GM19463 (cell line): ENCODE measurements around the gene SLIT1.

ENCODE experiments used
- ATAC-seq: cut with Tn5 transposase; IDR thresholded peaks from one replicate; pipeline ENCODE4 v1.9.1; 2021; ENCODE audit warnings: mild to moderate bottlenecking, moderate library complexity; ENCODE audit not compliant: unreplicated experiment

Gene SLIT1

GRCh38 chr10:97174276-97174775, 11.4 kb downstream of the SLIT1 start:
- no peak for ATAC-seq

GRCh38 chr10:97173036-97173435, 12.7 kb downstream of the SLIT1 start:
- no peak for ATAC-seq

- no peak for ATAC-seq
Observed at GRCh38 chr10:97171001-97171400, 14.8 kb downstream of the SLIT1 start.

- ATAC-seq, result no peak
Observed at GRCh38 chr10:97169911-97170693, 15.7 kb downstream of the SLIT1 start.

- ATAC-seq, result no peak
Observed at GRCh38 chr10:97169063-97169462, 16.7 kb downstream of the SLIT1 start.

- ATAC-seq, result no peak
Observed at GRCh38 chr10:97168645-97169044, 17.1 kb downstream of the SLIT1 start.

- no peak for ATAC-seq
Observed at GRCh38 chr10:97165499-97165898, 20.3 kb downstream of the SLIT1 start.

GRCh38 chr10:97163781-97164501, 21.8 kb downstream of the SLIT1 start:
- ATAC-seq, result no peak

GRCh38 chr10:97163181-97163580, 22.6 kb downstream of the SLIT1 start:
- no peak for ATAC-seq

- no peak for ATAC-seq
Observed at GRCh38 chr10:97159646-97160305, 26.0 kb downstream of the SLIT1 start.

GRCh38 chr10:97157578-97158095, 28.1 kb downstream of the SLIT1 start:
- ATAC-seq, result no peak

- no peak for ATAC-seq
Observed at GRCh38 chr10:97154781-97155180, 31.0 kb downstream of the SLIT1 start.

GRCh38 chr10:97154162-97154561, 31.6 kb downstream of the SLIT1 start:
- ATAC-seq, result no peak

- no peak for ATAC-seq
Observed at GRCh38 chr10:97153270-97153850, 32.4 kb downstream of the SLIT1 start.

GRCh38 chr10:97151307-97151914, 34.3 kb downstream of the SLIT1 start:
- ATAC-seq, result no peak

GRCh38 chr10:97150616-97151015, 35.1 kb downstream of the SLIT1 start:
- no peak for ATAC-seq

GRCh38 chr10:97150013-97150595, 35.7 kb downstream of the SLIT1 start:
- ATAC-seq, result no peak

GRCh38 chr10:97149079-97149531, 36.7 kb downstream of the SLIT1 start:
- no peak for ATAC-seq

GRCh38 chr10:97144297-97144696, 41.5 kb downstream of the SLIT1 start:
- no peak for ATAC-seq

- no peak for ATAC-seq
Observed at GRCh38 chr10:97142834-97143233, 42.9 kb downstream of the SLIT1 start.
